Esophagus squamous epithelium (tissue), 4 donors: ENCODE measurements around the gene TLDC2.

Experiments
- CTCF ChIP-seq, 6 experiments: fragments of 450-650 bp in 4 of 6; fragments of 200-600 bp in 2 of 6; sonication (generic) in 2 of 6; IDR thresholded peaks; one replicate each; pipeline ENCODE4 v1.5.1; 2016 to 2019; ENCODE audit warnings: antibody characterized with exemption in 6 of 6, mild to moderate bottlenecking in 4 of 6, moderate library complexity in 4 of 6
- POLR2A ChIP-seq, 4 donors: fragments of 450-650 bp; IDR thresholded peaks; one replicate each; pipeline ENCODE4 v1.6.1; 2017; ENCODE audit warnings: antibody characterized with exemption in 4 of 4, mild to moderate bottlenecking in 4 of 4, moderate library complexity in 3 of 4

DNA sequence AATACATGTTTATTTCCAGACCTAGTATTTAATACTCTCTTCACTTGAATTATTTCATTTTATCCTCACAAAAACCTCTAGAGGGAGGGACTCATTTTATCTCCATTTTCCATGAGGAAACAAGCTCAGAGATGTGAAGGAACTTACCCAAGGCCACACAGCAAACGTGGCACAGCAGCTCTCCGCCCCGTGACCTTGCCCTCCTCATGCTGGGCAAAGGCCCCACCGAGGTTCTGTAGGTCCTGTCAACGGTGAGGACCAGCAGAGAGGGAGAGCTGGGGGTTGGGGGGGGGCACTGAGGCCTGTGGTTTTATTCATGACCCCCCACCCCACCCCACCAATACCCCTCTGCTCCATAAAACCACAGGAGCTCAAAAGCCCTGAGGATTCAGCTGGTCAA, 40.9 kb upstream of the TLDC2 start:
- no peak for TF ChIP-seq CTCF (IDR thresholded peaks at IDR 0.05)
- no peak for TF ChIP-seq POLR2A (IDR thresholded peaks at IDR 0.05)
